SK-N-SH (cell line): Measurements from ENCODE around the gene GALNT8. TPM values are rescaled to one million over a fixed set of nuclear protein-coding genes. Genes with fewer than 3 reads are reported as not detected.
"Not testable (repeated sequence)": the region's sequence is repeated elsewhere in the genome, so short reads cannot be mapped to it uniquely, and the experiment has no call there.

ENCODE experiments used
- CTCF ChIA-PET: fragments of 300-600, 350-600 bp; formaldehyde crosslinking; extraction: SDS; loops from one replicate; lab custom pipeline; 2021; lab: Yijun Ruan, JAX
- POLR2A ChIA-PET: fragments of 350-600 bp; sonication (Branson Sonifier 250); formaldehyde crosslinking; extraction: SDS; loops from one replicate; lab custom pipeline; 2020; ENCODE audit warnings: antibody characterized with exemption, inconsistent platforms; lab: Yijun Ruan, JAX
- DNase-seq: peaks from one replicate; pipeline ENCODE4 v3.0.0; 2012
- H2AFZ ChIP-seq: fragments of 200-600 bp; sonication (generic); 2 replicates; pipeline ENCODE4 v1.8.1; 2016; ENCODE audit warnings: antibody characterized with exemption, mild to moderate bottlenecking, low read depth
- H3F3A ChIP-seq: fragments of 200-600 bp; sonication (generic); replicated peaks from 2 replicates; pipeline ENCODE3; 2016; ENCODE audit warnings: antibody characterized with exemption, mild to moderate bottlenecking; ENCODE audit not compliant: insufficient read depth
- H3K27ac ChIP-seq, 2 experiments: fragments of 200-500 bp in 1 of 2; fragments of 200-600 bp in 1 of 2; sonication (Bioruptor generic) in 1 of 2; sonication (generic), shearing (Covaris generic) in 1 of 2; 2 replicates each; pipeline versions ENCODE4 v1.5.1 to v1.6.1; 2014 to 2016; ENCODE audit warnings: low read depth in 2 of 2, inconsistent platforms in 1 of 2, low read length in 1 of 2, mild to moderate bottlenecking in 1 of 2, mixed read lengths in 1 of 2
- H3K27me3 ChIP-seq: fragments of 200-600 bp; sonication (generic), shearing (Covaris generic); 2 replicates; pipeline ENCODE4 v1.6.1; 2016; ENCODE audit warnings: mixed run types; ENCODE audit not compliant: insufficient read depth
- H3K36me3 ChIP-seq, 2 experiments: fragments of 200-500 bp in 1 of 2; fragments of 200-600 bp in 1 of 2; sonication (Bioruptor generic) in 1 of 2; sonication (generic) in 1 of 2; replicated peaks in 1 of 2; 2 replicates each; pipeline versions ENCODE3 to v1.5.1; 2014 to 2016; ENCODE audit warnings: low read length in 1 of 2, mild to moderate bottlenecking in 1 of 2; ENCODE audit not compliant: insufficient read depth in 2 of 2, control insufficient read depth in 1 of 2
- H3K4me1 ChIP-seq, 2 experiments: fragments of 200-500 bp in 1 of 2; fragments of 200-600 bp in 1 of 2; sonication (Bioruptor generic) in 1 of 2; sonication (generic), shearing (Covaris generic) in 1 of 2; 2 replicates each; pipeline versions ENCODE4 v1.5.1 to v1.6.1; 2014 to 2016; ENCODE audit warnings: low read depth in 1 of 2, low read length in 1 of 2, mixed run types in 1 of 2; ENCODE audit not compliant: insufficient read depth in 2 of 2, control insufficient read depth in 1 of 2
- H3K4me2 ChIP-seq: fragments of 200-600 bp; sonication (generic), shearing (Covaris generic); 2 replicates; pipeline ENCODE4 v1.6.1; 2017; ENCODE audit warnings: mixed run types
- H3K4me3 ChIP-seq, 2 experiments: fragments of 200-500 bp in 1 of 2; fragments of 200-600 bp in 1 of 2; sonication (Bioruptor generic) in 1 of 2; sonication (generic), shearing (Covaris generic) in 1 of 2; 2 replicates each; pipeline versions ENCODE4 v1.5.1 to v1.8.1; 2014 to 2016; ENCODE audit warnings: low read depth in 2 of 2, inconsistent platforms in 1 of 2, low read length in 1 of 2, mild to moderate bottlenecking in 1 of 2, mixed read lengths in 1 of 2, moderate library complexity in 1 of 2
- H3K79me2 ChIP-seq: fragments of 200-600 bp; sonication (generic); 2 replicates; pipeline ENCODE4 v1.8.1; 2017; ENCODE audit warnings: mild to moderate bottlenecking; ENCODE audit not compliant: insufficient read depth
- H3K9ac ChIP-seq: fragments of 200-600 bp; sonication (generic); 2 replicates; pipeline ENCODE4 v1.6.1; 2017; ENCODE audit warnings: mixed run types
- H3K9me2 ChIP-seq: fragments of 200-600 bp; sonication (generic); 2 replicates; pipeline ENCODE4 v1.6.1; 2017; ENCODE audit warnings: mixed run types
- H3K9me3 ChIP-seq: fragments of 200-600 bp; sonication (generic); 2 replicates; pipeline ENCODE4 v1.6.1; 2017; ENCODE audit warnings: mixed run types, mild to moderate bottlenecking, moderate library complexity
- H4K20me1 ChIP-seq: fragments of 200-600 bp; sonication (generic); 2 replicates; pipeline ENCODE4 v1.6.1; 2017; ENCODE audit warnings: mild to moderate bottlenecking, mixed run types; ENCODE audit not compliant: insufficient read depth
- EP300 ChIP-seq, 2 experiments: IDR thresholded peaks; 2 replicates each; pipeline versions ENCODE4 v1.4.0 to v1.6.1; 2012; ENCODE audit warnings: borderline replicate concordance in 1 of 2, low read depth in 1 of 2, low read length in 1 of 2
- EZH2phosphoT487 ChIP-seq: fragments of 200-600 bp; sonication (generic); IDR thresholded peaks from 2 replicates; pipeline ENCODE4 v1.6.1; 2017; ENCODE audit warnings: low read depth, mixed run types, mild to moderate bottlenecking, antibody characterized with exemption, moderate library complexity, borderline replicate concordance
- FOSL2 ChIP-seq: IDR thresholded peaks from 2 replicates; pipeline ENCODE4 v1.4.0; 2012; ENCODE audit warnings: low read depth, mild to moderate bottlenecking, moderate library complexity, borderline replicate concordance
- FOXJ3 ChIP-seq: sonication (generic); formaldehyde crosslinking; IDR thresholded peaks from 2 replicates; pipeline ENCODE4 v1.5.1; 2020; ENCODE audit warnings: mild to moderate bottlenecking, missing genetic modification reagents
- FOXM1 ChIP-seq: IDR thresholded peaks from 2 replicates; pipeline ENCODE4 v1.4.0; 2012; ENCODE audit warnings: low read depth, mild to moderate bottlenecking
- GABPA ChIP-seq: IDR thresholded peaks from 2 replicates; pipeline ENCODE4 v1.4.0; 2012; ENCODE audit warnings: low read depth, mild to moderate bottlenecking
- JUND ChIP-seq: IDR thresholded peaks from 2 replicates; pipeline ENCODE4 v1.4.0; 2012
- RAD21 ChIP-seq: IDR thresholded peaks from 2 replicates; pipeline ENCODE4 v1.6.1; 2012; ENCODE audit warnings: mild to moderate bottlenecking, low read length
- SIN3A ChIP-seq: IDR thresholded peaks from 2 replicates; pipeline ENCODE4 v1.6.1; 2012; ENCODE audit warnings: low read depth, mild to moderate bottlenecking, low read length, moderate library complexity, borderline replicate concordance
- SMC3 ChIP-seq: IDR thresholded peaks from 2 replicates; pipeline ENCODE4 v1.6.1; 2012; ENCODE audit warnings: low read depth, low read length, improper control_type of control experiment
- WGBS: methylation state at CpG from one replicate; pipeline ENCODE4 v1.1.6; 2017; ENCODE audit warnings: low lambda C conversion rate; 5-methylcytosine and 5-hydroxymethylcytosine counted together
- polyA plus RNA-seq, 3 experiments: library from polyadenylated mRNA; depleted of rRNA; stranded (reverse); fragments of >200 nt; gene quantifications; 2 replicates each; pipeline ENCODE4 v1.2.3, GENCODE V29; 2012
- TF ChIP-seq, protein P1 (sequence below): fragments of 200-600 bp; sonication (generic); IDR thresholded peaks from 2 replicates; pipeline ENCODE4 v1.6.1; 2017; ENCODE audit warnings: antibody characterized with exemption, mild to moderate bottlenecking, moderate library complexity
- TF ChIP-seq, protein P2 (sequence below): fragments of 150-350 bp; IDR thresholded peaks from 2 replicates; pipeline ENCODE4 v1.6.1; 2017; ENCODE audit warnings: antibody characterized with exemption, low read length, low read depth, borderline replicate concordance
- TF ChIP-seq, protein P3 (sequence below): IDR thresholded peaks from 2 replicates; pipeline ENCODE4 v1.4.0; 2012; ENCODE audit warnings: low read depth

The GALNT8 gene
- polyA plus RNA-seq, 1 of the 3 experiments (the other 2 are of a cell fraction): not detected

DNA sequence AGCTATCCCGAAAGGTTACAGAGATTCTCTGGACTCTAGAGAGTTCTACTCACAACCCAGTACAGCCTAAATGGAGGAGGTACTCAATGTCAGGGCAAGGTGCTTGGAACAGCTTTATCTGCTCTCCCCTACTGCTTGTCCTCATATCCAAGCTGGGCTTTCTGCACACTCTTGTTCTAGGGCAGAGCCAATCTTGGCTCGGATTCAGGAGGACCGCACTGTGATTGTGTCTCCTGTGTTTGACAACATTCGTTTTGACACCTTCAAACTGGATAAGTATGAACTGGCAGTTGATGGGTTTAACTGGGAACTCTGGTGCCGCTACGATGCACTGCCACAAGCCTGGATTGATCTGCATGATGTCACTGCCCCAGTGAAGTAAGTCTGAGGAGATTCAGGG, 25.0 kb downstream of the GALNT8 start:
- H3K9ac ChIP-seq: no peak overlapping the region
- no peak for TF ChIP-seq EZH2phosphoT487
- TF ChIP-seq SMC3: no peak
- no peak for TF ChIP-seq EP300 (IDR thresholded peaks at IDR 0.05; ENCODE audit: borderline replicate concordance in 1 of 2, low read depth in 1 of 2, low read length in 1 of 2)
- TF ChIP-seq JUND: no peak
- no peak for TF ChIP-seq GABPA
- TF ChIP-seq, protein P1, sequence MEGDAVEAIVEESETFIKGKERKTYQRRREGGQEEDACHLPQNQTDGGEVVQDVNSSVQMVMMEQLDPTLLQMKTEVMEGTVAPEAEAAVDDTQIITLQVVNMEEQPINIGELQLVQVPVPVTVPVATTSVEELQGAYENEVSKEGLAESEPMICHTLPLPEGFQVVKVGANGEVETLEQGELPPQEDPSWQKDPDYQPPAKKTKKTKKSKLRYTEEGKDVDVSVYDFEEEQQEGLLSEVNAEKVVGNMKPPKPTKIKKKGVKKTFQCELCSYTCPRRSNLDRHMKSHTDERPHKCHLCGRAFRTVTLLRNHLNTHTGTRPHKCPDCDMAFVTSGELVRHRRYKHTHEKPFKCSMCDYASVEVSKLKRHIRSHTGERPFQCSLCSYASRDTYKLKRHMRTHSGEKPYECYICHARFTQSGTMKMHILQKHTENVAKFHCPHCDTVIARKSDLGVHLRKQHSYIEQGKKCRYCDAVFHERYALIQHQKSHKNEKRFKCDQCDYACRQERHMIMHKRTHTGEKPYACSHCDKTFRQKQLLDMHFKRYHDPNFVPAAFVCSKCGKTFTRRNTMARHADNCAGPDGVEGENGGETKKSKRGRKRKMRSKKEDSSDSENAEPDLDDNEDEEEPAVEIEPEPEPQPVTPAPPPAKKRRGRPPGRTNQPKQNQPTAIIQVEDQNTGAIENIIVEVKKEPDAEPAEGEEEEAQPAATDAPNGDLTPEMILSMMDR: no peak
- no peak for TF ChIP-seq FOXJ3 (CRISPR knock-in tag)
- TF ChIP-seq, protein P2, sequence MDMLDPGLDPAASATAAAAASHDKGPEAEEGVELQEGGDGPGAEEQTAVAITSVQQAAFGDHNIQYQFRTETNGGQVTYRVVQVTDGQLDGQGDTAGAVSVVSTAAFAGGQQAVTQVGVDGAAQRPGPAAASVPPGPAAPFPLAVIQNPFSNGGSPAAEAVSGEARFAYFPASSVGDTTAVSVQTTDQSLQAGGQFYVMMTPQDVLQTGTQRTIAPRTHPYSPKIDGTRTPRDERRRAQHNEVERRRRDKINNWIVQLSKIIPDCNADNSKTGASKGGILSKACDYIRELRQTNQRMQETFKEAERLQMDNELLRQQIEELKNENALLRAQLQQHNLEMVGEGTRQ: no peak
- TF ChIP-seq, protein P3, sequence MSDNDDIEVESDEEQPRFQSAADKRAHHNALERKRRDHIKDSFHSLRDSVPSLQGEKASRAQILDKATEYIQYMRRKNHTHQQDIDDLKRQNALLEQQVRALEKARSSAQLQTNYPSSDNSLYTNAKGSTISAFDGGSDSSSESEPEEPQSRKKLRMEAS: no peak
- TF ChIP-seq SIN3A: no peak
- TF ChIP-seq RAD21: no peak
- TF ChIP-seq FOXM1: no peak
- TF ChIP-seq FOSL2: no peak

DNA sequence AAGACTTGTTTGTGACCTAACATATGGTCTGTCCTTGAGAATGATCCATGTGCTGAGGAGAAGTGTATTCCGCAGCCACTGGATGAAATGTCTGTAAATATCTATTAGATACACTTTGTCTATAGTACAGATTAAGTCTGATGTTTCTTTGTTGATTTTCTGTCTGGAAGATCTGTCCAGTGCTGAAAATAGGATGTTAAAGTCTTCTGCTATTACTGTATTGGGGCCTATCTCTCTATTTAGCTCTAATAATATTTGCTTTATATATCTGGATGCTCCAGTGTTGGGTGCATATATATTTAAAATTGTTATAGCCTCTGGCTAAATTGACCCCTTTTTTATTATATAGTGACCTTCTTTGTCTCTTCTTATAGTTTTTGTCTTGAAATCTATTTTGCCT, 31.5 kb downstream of the GALNT8 start:
- H3K4me1 ChIP-seq, H3K27me3 ChIP-seq, H2AFZ ChIP-seq, H3F3A ChIP-seq, H3K9me2 ChIP-seq, H4K20me1 ChIP-seq, H3K27ac ChIP-seq, DNase-seq, H3K79me2 ChIP-seq, H3K9ac ChIP-seq, POLR2A ChIA-PET, H3K4me2 ChIP-seq, H3K36me3 ChIP-seq, H3K4me3 ChIP-seq, H3K9me3 ChIP-seq, CTCF ChIA-PET: not testable (repeated sequence)
- WGBS: 45% methylated on average over 1 of the region's 1 CpG

More for the DNA sequence above, 25.0 kb downstream of the GALNT8 start:
- no peaks in the 10 kb centered on the region for H3K79me2 ChIP-seq
- H3F3A ChIP-seq: no peaks in the 10 kb centered on the region
- H3K4me2 ChIP-seq: no peak overlapping the region
- DNase-seq: no peak
- H2AFZ ChIP-seq: no peak overlapping the region
- no peaks in the 10 kb centered on the region for H3K9me2 ChIP-seq
- H3K27ac ChIP-seq: no peak overlapping the region
- H3K9me3 ChIP-seq: no peaks in the 10 kb centered on the region
- CTCF ChIA-PET: no interaction called here
- no peaks in the 10 kb centered on the region for H4K20me1 ChIP-seq
- no peak overlapping the region for H3K4me3 ChIP-seq
- 11% methylated on average over 6 of the region's 6 CpGs for WGBS
- no peaks in the 10 kb centered on the region; the same call in 1 of the 2 replicates for H3K27me3 ChIP-seq
- no peaks in the 10 kb centered on the region for H3K4me1 ChIP-seq
- POLR2A ChIA-PET: no interaction called here
- H3K36me3 ChIP-seq: no peaks in the 10 kb centered on the region
